ENCODE data around the gene NPR1. TPM values are rescaled to one million over a fixed set of nuclear protein-coding genes. Genes with fewer than 3 reads are reported as not detected.
"Not testable (repeated sequence)": the region's sequence is repeated elsewhere in the genome, so short reads cannot be mapped to it uniquely, and the experiment has no call there.

The NPR1 gene
- total RNA-seq, 6 donors from 2014 or later, result 32.5 to 101 (median 63.0) TPM

DNA sequence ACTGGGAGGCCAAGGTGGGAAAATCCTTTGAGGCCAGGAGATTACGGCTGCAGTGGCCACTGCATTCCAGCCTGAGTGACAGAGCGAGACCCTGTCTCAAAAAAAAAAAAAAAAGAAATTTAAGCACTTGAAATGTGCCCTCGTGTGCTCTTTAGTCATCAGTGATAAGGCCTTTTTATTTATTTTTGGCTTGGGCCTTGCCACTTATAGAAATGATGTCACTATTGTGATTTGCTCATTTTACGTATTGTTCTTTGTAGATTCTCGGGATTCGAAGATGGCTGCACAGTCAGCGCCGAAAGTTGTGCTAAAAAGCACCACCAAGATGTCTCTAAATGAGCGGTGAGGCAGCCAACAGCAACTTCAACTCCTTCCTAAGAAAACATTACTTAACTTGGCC, 42.2 kb upstream of the NPR1 start:
- Histone ChIP-seq H3K36me3 (peaks cover 41 to 54% (median 53%) of the 10 kb centered on the region in 4 donors), H3K4me1 (peaks cover 26 to 67% (median 41%) of the 10 kb centered on the region in 4 donors), H3K27me3 (no peaks in the 10 kb centered on the region), H3K9me3 (no peaks in the 10 kb centered on the region), H3K27ac (peak overlapping the region in 3 of 4 donors; percentile 27 to 100 (median 99)), H3K4me3 (no peak overlapping the region)
- ATAC-seq (ENCODE audit: low FRiP score in 2 of 2) (no peak), DNase-seq (no peak)
- 90 to 91% methylated on average over 9 of the region's 9 CpGs for WGBS, 2 donors
- TF ChIP-seq POLR2AphosphoS5 (IDR thresholded peaks at IDR 0.05) (no peak), POLR2A (IDR thresholded peaks at IDR 0.05) (no peak), CTCF (IDR thresholded peaks at IDR 0.05) (no peak), EP300 (IDR thresholded peaks at IDR 0.05) (no peak)

DNA sequence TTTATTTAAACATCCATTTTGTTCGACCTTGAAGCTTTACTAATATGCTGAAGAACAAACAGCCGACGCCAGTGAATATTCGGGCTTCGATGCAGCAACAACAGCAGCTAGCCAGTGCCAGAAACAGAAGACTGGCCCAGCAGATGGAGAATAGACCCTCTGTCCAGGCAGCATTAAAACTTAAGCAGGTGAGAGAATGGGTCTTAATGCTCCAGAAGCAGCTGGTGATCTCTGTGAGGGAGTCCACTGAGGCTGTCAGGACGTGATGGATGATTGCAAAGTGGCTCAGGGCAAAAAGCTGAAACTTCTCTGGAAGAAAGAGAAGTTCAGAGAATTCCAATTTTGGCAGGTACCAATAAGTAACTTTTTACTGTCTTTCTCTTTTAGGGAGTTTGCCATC, 40.2 kb upstream of the NPR1 start:
- no peak for ATAC-seq (ENCODE audit: low FRiP score in 2 of 2)
- Histone ChIP-seq H3K27me3 (no peaks in the 10 kb centered on the region), H3K27ac (no peak overlapping the region), H3K36me3 (peaks cover 53 to 74% (median 71%) of the 10 kb centered on the region in 4 donors), H3K9me3 (no peaks in the 10 kb centered on the region), H3K4me3 (no peak overlapping the region), H3K4me1 (peaks cover 21 to 52% (median 36%) of the 10 kb centered on the region in 4 donors)
- 90 to 91% methylated on average over 6 of the region's 6 CpGs for WGBS, 2 donors
- DNase-seq, result no peak
- TF ChIP-seq POLR2AphosphoS5 (IDR thresholded peaks at IDR 0.05), result no peak
- TF ChIP-seq CTCF (IDR thresholded peaks at IDR 0.05), result no peak

DNA sequence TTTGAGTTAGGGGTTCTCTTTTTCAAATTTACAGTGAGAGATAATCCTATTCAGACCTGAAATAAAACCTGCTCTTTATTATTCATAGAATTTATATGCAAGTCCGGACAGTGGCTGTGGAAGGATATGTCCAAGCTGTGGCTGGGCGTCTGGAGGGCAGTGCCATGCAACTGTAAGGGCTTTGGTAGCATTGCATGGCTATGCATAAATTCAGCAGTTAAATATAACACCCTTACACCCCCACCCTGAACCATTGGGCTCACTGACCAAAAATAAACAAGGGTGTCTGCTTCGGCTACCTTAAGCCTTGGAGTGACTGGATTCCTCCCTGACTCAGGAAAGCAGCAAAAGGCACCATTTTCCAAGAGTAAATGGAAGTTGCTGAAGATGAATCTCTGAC, 39.2 kb upstream of the NPR1 start:
- Histone ChIP-seq H3K27ac (no peak overlapping the region), H3K4me1 (peaks cover 27 to 54% (median 38%) of the 10 kb centered on the region in 4 donors), H3K4me3 (no peak overlapping the region), H3K36me3 (peaks cover 57 to 84% (median 78%) of the 10 kb centered on the region in 4 donors), H3K9me3 (no peaks in the 10 kb centered on the region), H3K27me3 (no peaks in the 10 kb centered on the region)
- ATAC-seq (ENCODE audit: low FRiP score in 2 of 2) (no peak), DNase-seq (no peak)
- TF ChIP-seq POLR2A (IDR thresholded peaks at IDR 0.05) (no peak), POLR2AphosphoS5 (IDR thresholded peaks at IDR 0.05) (no peak), CTCF (IDR thresholded peaks at IDR 0.05) (no peak), EP300 (IDR thresholded peaks at IDR 0.05) (no peak)
- 87 to 88% methylated on average over 3 of the region's 3 CpGs for WGBS, 2 donors

DNA sequence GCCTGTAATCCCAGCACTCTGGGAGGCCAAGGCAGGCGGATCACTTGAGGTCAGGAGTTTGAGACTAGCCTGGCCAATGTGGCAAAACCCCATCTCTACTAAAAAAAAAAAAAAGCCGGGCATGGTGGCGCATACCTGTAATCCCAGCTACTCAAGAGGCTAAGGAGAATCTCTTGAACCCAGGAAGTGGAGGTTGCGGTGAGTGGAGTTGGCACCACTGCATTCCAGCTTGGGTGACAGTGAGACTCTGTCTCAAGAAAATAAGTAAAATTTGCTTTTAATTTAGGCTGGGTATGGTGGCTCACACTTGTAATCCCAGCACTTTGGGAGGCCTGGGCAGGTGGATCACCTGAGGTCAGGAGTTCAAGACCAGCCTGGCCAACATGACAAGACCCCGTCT, 38.3 kb upstream of the NPR1 start:
- H3K9me3 ChIP-seq; ATAC-seq (ENCODE audit: low FRiP score in 2 of 2); DNase-seq; H3K27me3 ChIP-seq; H3K4me3 ChIP-seq: not testable (repeated sequence)
- peaks cover 25 to 47% (median 33%) of the 10 kb centered on the region in 4 donors for H3K4me1 ChIP-seq
- peaks cover 59 to 93% (median 85%) of the 10 kb centered on the region in 4 donors for H3K36me3 ChIP-seq
- 75 to 81% methylated on average over 5 of the region's 5 CpGs for WGBS, 2 donors
- peak overlapping the region in 1 of 4 donors; percentile 12 for H3K27ac ChIP-seq

- H3K27ac ChIP-seq, result no peak overlapping the region
- peaks cover 66 to 100% (median 90%) of the 10 kb centered on the region in 4 donors for H3K36me3 ChIP-seq
- no peak for ATAC-seq (ENCODE audit: low FRiP score in 2 of 2)
- no peaks in the 10 kb centered on the region for H3K27me3 ChIP-seq
- no peak for DNase-seq
- peaks cover 18 to 40% (median 28%) of the 10 kb centered on the region in 4 donors for H3K4me1 ChIP-seq
- 64 to 65% methylated on average over 6 of the region's 6 CpGs for WGBS, 2 donors
- no peaks in the 10 kb centered on the region for H3K9me3 ChIP-seq
- H3K4me3 ChIP-seq, result no peak overlapping the region
- TF ChIP-seq POLR2AphosphoS5 (IDR thresholded peaks at IDR 0.05), result no peak
- TF ChIP-seq EP300 (IDR thresholded peaks at IDR 0.05), result no peak
- TF ChIP-seq POLR2A (IDR thresholded peaks at IDR 0.05), result no peak
- TF ChIP-seq CTCF (IDR thresholded peaks at IDR 0.05), result no peak
Observed at GRCh38 chr1:153640861-153641260, 37.6 kb upstream of the NPR1 start.
